Peyer's patch (tissue), 4 donors: ENCODE results near the gene MKI67.

Source experiments
- POLR2A ChIP-seq, 2 donors: fragments of 450-650 bp; IDR thresholded peaks; one replicate each; pipeline ENCODE4 v1.5.1; 2017; ENCODE audit warnings: antibody characterized with exemption in 2 of 2, mild to moderate bottlenecking in 2 of 2, moderate library complexity in 2 of 2
- TF ChIP-seq, protein P1 (sequence below), 6 experiments: fragments of 450-650 bp in 4 of 6; fragments of 200-600 bp in 2 of 6; sonication (generic) in 1 of 6; IDR thresholded peaks; one replicate each; pipeline ENCODE4 v1.5.1; 2017 to 2019; ENCODE audit warnings: antibody characterized with exemption in 6 of 6, mild to moderate bottlenecking in 3 of 6, moderate library complexity in 1 of 6

DNA sequence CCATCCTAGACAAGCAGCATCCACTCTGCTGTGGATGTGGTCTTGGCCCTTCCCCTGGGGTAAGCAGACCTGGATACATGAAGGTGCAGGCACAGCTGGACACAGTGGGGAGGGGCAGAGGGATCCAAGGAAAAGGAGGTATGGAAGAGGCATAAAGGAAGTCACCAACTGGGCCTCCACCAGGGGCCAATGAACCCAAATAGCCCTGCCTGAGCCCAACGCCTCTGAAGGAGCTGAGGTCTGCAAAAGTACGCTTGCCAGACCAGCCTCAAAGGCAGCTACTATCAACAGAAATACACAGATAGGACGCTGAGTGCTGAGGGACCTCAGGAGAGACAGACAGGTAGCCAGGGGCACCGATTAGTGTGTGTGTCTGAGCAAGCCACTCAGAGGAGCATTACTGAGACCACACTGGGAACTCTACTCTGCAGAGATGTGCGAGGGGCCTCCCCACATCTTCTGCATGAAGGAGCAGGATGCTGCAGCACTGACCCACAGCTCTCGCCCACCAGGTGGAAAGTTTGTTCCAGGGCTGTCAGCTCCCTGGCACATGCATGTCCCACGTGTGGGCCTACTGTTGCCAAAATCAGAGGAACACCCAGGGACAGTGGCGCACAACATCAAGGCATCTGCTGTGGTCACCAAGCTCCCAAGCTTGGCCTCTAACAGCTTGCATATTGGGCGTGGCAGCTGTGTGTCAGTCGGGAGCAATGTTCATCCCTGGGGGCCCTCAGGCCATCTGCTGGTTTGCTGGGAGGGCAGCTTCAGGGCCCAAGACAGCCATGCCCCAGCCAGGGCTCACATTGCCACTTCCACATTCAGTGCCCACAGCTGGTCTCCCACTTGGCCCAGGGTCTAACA lies 40.0 kb downstream of the MKI67 start:
- TF ChIP-seq, protein P1, sequence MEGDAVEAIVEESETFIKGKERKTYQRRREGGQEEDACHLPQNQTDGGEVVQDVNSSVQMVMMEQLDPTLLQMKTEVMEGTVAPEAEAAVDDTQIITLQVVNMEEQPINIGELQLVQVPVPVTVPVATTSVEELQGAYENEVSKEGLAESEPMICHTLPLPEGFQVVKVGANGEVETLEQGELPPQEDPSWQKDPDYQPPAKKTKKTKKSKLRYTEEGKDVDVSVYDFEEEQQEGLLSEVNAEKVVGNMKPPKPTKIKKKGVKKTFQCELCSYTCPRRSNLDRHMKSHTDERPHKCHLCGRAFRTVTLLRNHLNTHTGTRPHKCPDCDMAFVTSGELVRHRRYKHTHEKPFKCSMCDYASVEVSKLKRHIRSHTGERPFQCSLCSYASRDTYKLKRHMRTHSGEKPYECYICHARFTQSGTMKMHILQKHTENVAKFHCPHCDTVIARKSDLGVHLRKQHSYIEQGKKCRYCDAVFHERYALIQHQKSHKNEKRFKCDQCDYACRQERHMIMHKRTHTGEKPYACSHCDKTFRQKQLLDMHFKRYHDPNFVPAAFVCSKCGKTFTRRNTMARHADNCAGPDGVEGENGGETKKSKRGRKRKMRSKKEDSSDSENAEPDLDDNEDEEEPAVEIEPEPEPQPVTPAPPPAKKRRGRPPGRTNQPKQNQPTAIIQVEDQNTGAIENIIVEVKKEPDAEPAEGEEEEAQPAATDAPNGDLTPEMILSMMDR (IDR thresholded peaks at IDR 0.05), result no peak
- no peak for TF ChIP-seq POLR2A (IDR thresholded peaks at IDR 0.05)
